Caki2 (cell line): Measurements from ENCODE around the gene GPHA2. TPM values are rescaled to one million over a fixed set of nuclear protein-coding genes. Genes with fewer than 3 reads are reported as not detected.
A peak's percentile ranks its signal among the peaks of the same experiment; 100 is the strongest.

Experiments
- DNase-seq: peaks from one replicate; pipeline ENCODE4 v3.0.0-alpha.2; 2015; ENCODE audit warnings: low read depth
- in situ Hi-C: cut with HindIII; loops from 2 replicates; pipeline ENCODE4 v1.10.0; 2016; ENCODE audit warnings: low sequenced_read_pairs, low pct_unique_long_range_greater_than_20kb, mixed read lengths
- total RNA-seq: library from RNA; depleted of rRNA; stranded (reverse); fragments of >200 nt; shearing (Covaris generic); gene quantifications from 2 replicates; pipeline ENCODE4 v1.2.3, GENCODE V29; 2014; ENCODE audit warnings: low replicate concordance

The GPHA2 gene
- total RNA-seq, 1 experiment from 2014 or later: not detected

- peak; percentile 39 for DNase-seq
- in situ Hi-C loops: no loop called here
Observed at GRCh38 chr11:64916040-64916774, 19.5 kb downstream of the GPHA2 start.

GRCh38 chr11:64915376-64915887, 20.3 kb downstream of the GPHA2 start:
- DNase-seq: no peak
- in situ Hi-C loops: no loop called here

- no peak for DNase-seq
- in situ Hi-C loops: no loop called here
Observed at GRCh38 chr11:64914123-64914522, 21.6 kb downstream of the GPHA2 start.

GRCh38 chr11:64913171-64913727, 22.4 kb downstream of the GPHA2 start:
- DNase-seq: no peak
- in situ Hi-C loops: no loop called here

GRCh38 chr11:64911689-64912088, 24.0 kb downstream of the GPHA2 start:
- DNase-seq: no peak

GRCh38 chr11:64911142-64911541, 24.6 kb downstream of the GPHA2 start:
- no peak for DNase-seq
- in situ Hi-C loops: no loop called here

More at GRCh38 chr11:64911689-64912088, 24.0 kb downstream of the GPHA2 start:
- in situ Hi-C loops: no loop called here

GRCh38 chr11:64910451-64911093, 25.1 kb downstream of the GPHA2 start:
- DNase-seq: no peak
- in situ Hi-C loops: no loop called here

GRCh38 chr11:64909653-64910343, 25.9 kb downstream of the GPHA2 start:
- in situ Hi-C loops: no loop called here

GRCh38 chr11:64908766-64909165, 26.9 kb downstream of the GPHA2 start:
- no peak for DNase-seq
- in situ Hi-C loops: no loop called here

More at GRCh38 chr11:64909653-64910343, 25.9 kb downstream of the GPHA2 start:
- no peak for DNase-seq

GRCh38 chr11:64906314-64906635, 29.4 kb downstream of the GPHA2 start:
- in situ Hi-C loops: no loop called here
- no peak for DNase-seq

- no peak for DNase-seq
- in situ Hi-C loops: no loop called here
Observed at GRCh38 chr11:64905516-64906313, 30.0 kb downstream of the GPHA2 start.

- in situ Hi-C loops: no loop called here
Observed at GRCh38 chr11:64903291-64903833, 32.3 kb downstream of the GPHA2 start.

GRCh38 chr11:64902102-64902900, 33.4 kb downstream of the GPHA2 start:
- in situ Hi-C loops: no loop called here
- DNase-seq: no peak

More at GRCh38 chr11:64903291-64903833, 32.3 kb downstream of the GPHA2 start:
- DNase-seq: no peak

- in situ Hi-C loops: no loop called here
- no peak for DNase-seq
Observed at GRCh38 chr11:64900774-64901173, 34.9 kb downstream of the GPHA2 start.

- DNase-seq: peak; percentile 64
- in situ Hi-C loops: no loop called here
Observed at GRCh38 chr11:64900263-64900678, 35.4 kb downstream of the GPHA2 start.

- in situ Hi-C loops: no loop called here
- no peak for DNase-seq
Observed at GRCh38 chr11:64898541-64898940, 37.2 kb downstream of the GPHA2 start.

GRCh38 chr11:64898076-64898445, 37.6 kb downstream of the GPHA2 start:
- no peak for DNase-seq
- in situ Hi-C loops: no loop called here
